ENCODE data around the gene TUBB2B.

GRCh38 chr6:3233321-3233720 lies 5.9 kb upstream of the TUBB2B start:
- no peak for TF ChIP-seq GATA2 (IDR thresholded peaks at IDR 0.05; ENCODE audit: low read depth, low read length)
- no peak for TF ChIP-seq GATA3 (IDR thresholded peaks at IDR 0.05; ENCODE audit: low read depth, low read length)
